ENCODE data around the gene TMC7.

Gene TMC7

DNA sequence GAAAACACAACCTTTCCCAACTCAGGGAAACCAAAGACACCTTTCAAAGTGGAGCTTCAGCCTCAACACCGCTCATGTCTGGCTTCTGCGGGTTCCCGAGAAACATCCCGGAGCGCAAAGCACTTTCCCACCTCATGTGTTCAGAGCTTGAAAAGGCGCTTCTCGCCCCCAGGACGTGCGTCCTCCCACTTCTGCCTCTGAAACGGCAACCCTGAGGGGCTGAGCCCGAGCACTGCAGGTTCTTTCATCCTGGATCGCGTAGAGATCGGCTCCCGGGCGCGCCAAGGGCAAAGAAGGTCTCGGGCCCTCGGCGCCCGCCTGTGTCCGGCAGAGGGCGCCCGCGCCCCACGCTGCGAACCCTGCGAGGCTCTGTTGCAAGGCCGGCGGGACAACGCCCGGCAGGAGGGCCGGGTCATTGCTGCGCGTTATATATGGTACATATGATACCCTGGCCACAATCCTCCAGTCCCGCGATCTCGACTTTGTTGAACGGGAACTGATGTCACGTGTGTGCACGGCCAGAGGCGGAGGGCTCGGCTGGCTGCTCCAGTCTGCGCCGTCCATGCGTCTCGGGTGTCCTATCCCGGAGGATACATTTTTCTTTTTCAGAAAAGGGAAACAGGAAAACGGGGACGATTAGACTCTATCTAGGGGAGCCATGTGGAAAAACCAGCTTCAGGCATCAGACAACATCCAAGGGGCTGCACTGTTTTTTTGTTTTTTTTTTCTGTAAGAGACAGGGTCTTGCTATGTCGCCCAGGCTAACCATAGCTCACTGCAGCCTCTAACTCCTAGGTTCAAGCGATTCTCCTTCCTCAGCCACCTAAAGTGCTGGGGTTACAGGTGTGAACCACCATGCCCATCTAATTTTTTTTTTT lies 102.8 kb downstream of the TMC7 start:
- DNase-seq (ENCODE audit: extremely low read depth in 1 of 2, low read depth in 1 of 2), result peak; percentile 43 to 64

DNA sequence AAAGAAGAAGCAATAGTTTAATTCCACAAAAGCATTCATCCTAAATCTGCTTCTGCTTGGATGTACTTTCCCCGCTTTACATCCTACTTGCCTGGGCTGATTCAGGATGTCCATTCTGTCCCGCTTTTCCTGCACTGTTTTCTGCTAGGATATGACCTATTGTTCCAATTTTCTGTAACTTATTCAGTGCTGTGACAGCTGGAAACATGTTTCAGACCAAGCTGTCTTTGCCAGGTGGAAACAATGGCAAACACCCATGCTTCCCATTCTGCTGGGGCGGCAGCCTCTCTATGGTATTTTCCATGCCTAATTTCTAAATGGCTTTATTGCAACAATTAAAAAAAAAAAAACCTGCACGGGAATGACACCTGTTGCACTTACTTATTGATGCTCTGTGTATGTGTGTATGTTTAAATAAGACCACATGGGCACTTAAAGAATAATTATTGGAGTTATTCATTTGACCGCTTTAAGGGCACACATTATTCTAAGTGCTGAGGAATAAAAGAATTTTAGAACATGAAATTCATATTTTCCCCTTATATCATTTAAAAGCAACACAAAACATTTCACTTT lies 104.7 kb downstream of the TMC7 start:
- no peak for DNase-seq (ENCODE audit: extremely low read depth in 1 of 2, low read depth in 1 of 2)

DNA sequence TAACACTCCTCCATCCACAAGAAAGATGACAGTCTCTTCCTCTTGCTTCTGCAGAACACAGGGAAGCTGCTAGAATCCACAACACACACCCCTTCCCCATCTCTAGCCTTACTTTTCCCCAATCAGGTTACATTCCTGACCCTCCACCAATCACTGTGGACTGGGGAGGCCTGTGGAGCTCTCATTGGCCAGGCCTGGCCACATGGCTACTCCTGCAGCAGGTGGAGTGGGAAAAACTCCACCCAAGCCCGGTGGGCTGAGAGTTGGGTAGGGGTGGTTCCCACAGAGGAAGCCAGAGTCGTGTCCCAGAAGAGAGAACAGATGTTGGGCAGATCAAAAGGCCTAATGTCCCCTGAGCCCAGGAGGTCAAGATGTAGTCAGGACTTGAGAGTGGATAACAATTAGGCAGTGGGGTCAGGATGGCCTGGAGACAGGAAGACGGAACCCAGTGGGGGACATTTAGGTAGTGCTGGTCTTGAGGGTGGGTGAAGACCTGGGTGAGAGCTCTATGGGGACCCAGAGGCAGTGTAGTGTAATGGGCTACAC lies 105.7 kb downstream of the TMC7 start:
- no peak for DNase-seq (ENCODE audit: extremely low read depth in 1 of 2, low read depth in 1 of 2)

DNA sequence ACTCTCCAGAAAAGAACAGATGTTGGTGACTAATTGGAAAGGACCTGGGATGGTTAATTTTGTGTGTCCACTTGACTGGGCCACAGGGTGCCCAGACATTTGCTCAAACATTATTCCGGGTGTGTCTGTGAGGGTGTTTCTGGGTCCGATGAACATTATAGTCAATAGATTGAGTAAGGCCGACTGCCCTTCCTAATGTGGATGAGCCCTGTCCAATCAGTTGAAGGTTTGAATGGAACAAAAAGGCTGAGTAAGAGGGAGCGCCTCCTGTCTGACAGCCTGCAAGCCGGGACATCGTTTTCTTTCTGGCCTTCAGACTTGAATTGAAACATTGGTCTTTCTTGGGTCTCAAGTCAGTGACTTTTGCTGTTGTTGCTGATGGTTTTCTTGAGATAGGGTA lies 107.2 kb downstream of the TMC7 start:
- DNase-seq (ENCODE audit: extremely low read depth in 1 of 2, low read depth in 1 of 2), result no peak

DNA sequence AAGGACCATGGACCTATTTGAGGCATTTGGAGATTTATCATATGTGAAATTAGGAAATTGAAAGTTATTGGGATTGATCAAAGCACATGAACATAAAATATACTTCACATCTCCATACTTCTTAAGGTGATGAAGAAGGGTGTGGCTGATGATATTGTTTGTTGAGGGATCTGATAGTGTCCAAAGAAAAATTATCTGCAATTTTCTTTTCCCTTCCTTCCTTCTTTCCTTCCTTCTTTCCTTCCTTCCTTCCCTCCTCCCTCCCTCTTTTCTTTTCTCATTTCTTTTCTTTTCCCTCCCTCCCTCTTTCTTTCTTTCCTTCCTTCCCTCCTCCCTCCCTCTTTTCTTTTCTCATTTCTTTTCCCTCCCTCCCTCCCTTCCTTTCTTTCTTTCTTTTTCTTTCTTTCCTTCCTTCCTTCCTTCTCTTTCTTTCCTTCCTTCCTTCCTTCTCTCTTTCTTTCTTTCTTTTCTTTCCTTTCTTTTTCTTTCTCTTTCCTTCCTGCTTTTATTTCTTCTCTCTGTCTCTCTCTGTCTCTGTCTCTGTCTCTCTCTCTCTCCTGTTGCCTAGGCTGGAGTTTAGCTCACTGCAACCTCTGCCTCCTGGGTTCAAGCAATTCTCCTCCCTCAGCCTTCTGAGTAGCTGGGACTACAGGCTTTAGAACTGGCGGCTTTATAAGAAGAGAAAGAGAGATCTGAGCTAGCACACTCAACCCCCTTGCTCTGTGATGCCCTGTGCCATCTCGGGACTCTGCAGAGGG lies 109.1 kb downstream of the TMC7 start:
- DNase-seq (ENCODE audit: extremely low read depth in 1 of 2, low read depth in 1 of 2), result no peak

DNA sequence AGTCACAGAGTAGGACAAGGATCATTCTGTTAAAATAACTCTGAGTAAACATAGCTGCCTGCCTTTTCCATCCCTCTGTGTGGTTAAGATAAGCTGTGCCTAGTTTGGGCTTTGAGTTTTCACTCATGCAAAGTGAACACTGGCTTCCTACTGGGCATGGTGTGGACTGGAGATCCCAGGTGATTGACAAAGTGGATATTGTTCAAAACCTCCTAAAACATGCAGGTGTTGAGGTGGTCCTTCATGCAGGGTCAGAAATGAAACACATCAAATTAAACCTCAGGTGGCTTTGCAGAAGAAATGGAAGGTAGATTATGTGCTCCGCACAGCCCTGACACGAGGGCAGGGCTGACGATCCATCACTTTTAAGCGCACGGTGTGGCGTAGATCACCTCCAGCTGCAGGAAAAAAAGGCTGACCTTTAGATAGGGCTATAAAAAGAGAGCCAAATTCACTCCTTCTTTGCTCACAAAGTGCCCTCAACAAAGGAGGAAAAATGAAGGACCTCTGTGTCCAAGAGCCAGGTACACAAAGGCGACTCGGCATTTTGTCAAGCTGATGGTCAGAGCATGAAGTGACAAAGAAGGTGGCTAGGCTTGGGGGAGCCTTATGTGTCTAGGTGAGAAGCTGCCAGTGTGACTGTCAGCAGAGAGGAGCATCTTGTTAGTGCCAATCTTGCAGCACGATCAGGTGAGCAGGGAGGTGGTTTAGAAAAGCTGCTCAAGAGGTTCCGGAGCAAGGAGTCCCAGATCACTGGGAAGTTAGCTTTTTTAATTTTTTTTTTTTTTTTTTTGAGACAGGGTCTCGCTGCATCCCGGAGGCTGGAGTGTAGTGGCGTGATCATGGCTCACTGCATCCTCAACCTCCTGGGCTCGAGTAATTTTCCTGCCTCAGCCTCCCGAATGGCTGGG lies 110.2 kb downstream of the TMC7 start:
- no peak for DNase-seq (ENCODE audit: extremely low read depth in 1 of 2, low read depth in 1 of 2)

DNA sequence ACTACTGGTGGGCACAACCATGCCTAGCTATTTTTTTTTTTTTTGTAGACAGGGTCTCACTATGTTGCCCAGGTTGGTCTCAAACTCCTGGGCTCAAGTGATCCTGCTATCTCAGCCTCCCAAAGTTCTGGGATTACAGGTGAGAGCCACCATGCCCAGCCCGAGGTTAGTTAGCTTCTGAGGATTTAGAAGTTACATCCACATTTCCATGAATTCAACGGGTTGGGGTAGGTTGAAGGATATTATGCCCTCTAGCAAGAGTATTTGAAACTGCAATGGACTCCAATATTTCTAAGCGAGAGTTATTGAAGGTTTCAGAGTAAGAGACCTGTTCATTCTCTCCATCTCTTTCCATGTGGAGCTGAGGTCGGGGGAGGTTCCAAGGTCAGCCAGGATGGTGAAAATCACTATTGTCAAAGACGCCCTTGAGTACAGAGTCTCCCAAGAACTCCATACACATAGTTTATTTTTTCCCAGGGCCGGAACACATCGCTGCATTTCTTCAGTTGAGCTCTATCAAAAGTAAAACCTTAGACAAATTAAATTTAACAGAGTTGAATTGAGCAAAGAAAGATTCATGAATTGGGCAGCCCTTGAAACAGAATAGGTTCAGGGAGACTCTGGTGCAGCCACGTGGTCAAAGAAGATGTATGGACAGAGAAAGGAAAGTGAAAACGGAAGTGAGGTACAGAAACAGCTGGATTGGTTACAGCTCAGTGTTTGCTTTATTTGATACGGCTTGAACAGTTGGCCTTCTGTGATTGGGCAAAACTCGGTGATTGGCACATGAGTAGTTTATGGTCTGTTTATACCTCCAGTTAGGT lies 111.0 kb downstream of the TMC7 start:
- DNase-seq (ENCODE audit: extremely low read depth in 1 of 2, low read depth in 1 of 2), result no peak

DNA sequence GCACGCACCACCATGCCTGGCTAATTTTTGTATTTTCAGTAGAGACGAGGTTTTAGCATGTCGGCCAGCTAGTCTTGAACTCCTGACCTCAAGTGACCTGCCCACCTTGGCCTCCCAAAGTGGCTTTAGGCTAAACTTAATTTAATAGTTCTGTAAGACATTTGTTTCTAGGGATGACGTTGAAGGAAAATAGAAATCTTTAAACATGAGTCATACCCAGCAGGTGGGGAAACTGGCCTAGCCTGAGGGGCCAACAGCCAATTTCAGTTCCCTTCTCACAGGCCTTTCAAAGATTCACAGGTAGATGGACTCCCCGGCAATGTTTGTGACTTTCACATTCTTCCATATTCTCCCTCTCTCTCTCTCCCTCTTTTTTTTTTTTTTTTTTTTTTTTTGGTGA lies 111.9 kb downstream of the TMC7 start:
- no peak for DNase-seq (ENCODE audit: extremely low read depth in 1 of 2, low read depth in 1 of 2)

DNA sequence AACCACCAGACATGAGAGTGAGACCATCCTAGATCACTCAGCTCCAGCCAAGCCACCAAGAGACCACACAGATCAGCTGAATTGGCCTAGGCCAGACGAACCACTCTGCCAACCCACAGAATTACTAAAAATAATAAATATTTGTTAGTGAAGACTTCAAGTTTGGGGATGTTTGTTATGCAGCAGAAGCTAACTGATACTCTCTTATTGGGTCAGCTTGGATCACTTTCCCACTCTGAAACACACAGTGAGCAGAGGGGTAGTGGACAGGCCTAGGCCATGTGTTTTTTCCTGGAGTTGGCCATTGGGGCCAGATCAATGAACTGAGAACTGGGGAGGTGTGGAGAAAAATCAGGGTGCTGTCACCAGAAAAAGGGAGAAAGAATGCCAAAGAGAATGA lies 114.4 kb downstream of the TMC7 start:
- DNase-seq (ENCODE audit: extremely low read depth in 1 of 2, low read depth in 1 of 2), result no peak

DNA sequence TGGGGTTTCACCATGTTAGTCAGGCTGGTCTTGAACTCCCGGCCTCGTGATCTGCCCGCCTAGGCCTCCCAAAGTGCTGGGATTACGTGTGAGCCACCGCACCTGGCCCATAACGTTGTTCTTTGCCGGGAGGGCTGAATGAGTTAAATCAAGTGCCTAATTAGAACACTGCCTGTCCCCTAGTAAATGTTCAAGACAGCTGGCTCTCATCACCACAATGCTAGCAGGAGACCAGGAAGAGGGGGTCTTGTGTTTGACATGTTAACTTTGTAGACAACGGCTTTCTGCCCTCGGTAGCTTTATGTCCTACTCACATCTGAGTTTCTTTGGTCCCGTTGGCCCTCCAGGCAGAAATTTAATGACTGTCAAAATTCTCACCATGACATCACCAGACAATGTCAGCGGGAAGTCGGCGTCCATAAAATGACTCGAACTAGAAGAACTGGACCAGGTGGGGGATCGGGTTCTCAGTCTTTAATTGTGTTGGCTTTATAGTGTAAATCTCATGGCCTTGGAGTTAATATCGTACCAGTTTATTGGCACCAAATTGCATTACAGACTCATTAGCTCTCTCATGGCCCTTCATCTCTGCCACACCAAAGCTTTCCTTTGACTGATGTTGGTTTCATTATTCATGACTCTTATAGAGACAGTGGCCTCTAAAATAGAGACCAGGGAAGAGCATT lies 118.6 kb downstream of the TMC7 start:
- no peak for DNase-seq (ENCODE audit: extremely low read depth in 1 of 2, low read depth in 1 of 2)

DNA sequence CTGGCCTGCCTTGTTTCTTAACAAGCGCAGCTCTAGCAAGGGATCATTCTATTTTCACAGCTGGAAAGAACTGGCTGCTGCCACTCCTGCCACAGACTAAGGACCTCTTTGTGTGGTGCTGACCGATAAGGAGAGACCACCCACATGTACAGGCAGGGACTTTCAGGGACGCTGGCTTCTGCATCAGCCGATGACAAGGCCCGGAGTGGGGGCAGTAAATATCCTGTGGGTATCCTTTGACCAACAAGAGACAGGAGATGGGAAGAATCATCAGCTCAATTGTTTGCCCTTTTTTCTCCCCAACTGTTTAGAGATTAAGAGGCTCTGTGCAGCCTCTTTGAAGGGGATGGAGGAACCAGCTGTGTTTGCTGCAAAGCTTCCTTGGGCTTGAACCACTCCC lies 120.9 kb downstream of the TMC7 start:
- DNase-seq (ENCODE audit: extremely low read depth in 1 of 2, low read depth in 1 of 2), result no peak

DNA sequence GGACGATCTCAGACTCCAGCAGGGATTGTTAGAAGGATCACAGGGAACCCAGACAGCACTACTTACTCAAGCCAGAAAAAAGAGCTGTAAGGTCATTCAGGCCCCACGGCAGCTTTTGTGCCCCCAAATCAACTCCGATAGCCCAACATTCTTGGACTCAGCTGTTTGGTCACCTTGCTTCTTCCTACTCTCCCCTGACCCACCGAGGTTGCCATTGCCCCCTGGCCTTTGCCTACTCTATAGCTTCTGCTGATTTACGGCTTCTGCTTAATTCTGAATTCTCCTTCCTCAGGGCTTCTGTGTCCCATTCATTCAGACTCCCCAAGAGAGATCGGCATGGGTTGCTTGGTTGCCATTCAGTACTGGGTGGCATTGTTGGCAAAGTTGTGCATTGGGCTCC lies 121.4 kb downstream of the TMC7 start:
- no peak for DNase-seq (ENCODE audit: extremely low read depth in 1 of 2, low read depth in 1 of 2)

DNA sequence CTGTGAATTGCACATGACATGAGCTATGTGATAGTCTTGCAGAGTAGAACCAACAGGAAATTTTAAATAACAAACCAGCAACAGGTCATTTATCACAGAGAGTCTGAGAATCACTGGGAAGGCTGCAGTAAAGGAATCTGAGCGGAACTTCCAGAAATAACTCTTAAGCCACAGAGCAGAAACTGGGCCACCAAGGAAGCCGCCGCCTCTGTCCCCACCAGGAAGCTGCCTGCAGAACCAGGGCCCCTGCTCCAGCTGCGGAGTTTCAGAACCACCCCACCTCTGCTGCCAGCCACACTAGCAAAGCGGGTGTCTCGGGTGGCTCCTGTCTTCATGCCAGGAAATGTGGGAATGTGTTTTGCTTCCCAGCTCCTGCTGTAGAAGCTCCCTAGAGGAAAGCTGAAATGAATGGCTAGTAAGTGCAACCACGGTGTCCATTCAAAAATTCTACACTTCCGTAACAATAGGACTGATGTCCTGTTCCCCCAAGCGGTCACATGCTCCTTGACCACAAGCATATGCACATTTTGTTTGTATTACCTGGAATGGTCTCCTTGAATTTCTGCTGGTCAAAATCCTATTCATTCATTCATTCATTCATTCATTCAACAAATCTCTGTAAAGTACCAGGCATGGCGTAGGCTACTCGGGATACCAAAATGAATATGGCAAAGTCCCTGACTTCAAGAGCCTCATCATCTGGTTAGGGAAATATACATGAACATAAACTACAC lies 122.3 kb downstream of the TMC7 start:
- no peak for DNase-seq (ENCODE audit: extremely low read depth in 1 of 2, low read depth in 1 of 2)

DNA sequence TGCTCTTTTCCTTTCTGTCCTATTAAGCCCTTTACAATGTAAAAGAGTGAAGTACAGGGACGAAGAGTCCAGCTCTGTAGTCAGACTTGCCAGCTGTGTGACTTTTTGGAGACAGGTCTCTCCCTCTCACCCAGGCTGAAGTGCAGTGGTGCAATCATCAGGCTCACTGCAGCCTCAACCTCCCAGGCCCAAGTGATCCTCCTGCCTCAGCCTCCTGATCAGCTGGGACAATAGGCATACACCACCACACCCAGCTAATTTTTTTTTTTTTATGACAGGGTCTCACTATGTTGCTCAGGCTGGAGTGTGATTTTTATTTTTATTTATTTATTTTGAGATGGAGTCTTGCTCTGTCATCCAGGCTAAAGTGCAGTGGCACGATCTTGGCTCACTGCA lies 122.9 kb downstream of the TMC7 start:
- no peak for DNase-seq (ENCODE audit: extremely low read depth in 1 of 2, low read depth in 1 of 2)

DNA sequence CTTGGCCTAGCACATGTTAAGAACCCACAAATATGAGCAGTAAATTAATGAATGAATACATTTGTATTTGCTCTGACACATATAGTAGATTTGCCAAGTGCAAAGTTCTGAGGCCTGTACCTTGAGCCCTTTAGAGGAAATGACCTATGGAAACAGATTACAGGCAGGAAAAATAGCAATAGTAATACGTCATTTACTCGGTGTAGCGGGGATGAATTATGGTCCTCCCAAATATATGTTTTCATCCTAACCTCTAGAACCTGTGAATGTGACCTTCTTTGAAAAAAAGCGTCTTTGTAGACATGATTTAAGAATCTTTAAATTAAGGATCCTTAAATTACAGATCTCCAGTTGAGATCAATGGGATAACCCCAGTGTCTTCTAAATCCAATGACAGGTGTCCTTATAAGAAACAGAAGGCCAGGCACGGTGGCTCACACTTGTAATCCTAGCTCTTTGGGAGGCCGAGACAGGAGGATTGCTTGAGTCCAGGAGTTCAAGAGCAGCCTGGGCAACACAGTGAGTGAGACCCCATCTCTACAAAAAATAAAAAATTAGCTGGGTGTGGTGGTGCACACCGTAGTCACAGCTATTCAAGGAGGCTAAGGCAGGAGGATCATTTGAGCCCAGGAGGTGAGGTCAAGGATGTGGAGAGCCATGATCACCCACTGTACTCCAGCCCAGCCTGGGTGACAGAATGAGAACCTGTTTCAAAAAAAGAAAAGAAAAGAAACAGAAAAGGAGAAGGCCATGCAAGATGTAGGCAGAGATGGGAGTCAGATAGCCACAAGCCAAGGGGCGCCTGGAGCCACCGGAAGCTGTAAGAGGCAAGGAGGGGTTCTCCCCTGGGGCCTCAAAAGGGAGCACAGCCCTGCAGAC lies 124.9 kb downstream of the TMC7 start:
- no peak for DNase-seq (ENCODE audit: extremely low read depth in 1 of 2, low read depth in 1 of 2)

DNA sequence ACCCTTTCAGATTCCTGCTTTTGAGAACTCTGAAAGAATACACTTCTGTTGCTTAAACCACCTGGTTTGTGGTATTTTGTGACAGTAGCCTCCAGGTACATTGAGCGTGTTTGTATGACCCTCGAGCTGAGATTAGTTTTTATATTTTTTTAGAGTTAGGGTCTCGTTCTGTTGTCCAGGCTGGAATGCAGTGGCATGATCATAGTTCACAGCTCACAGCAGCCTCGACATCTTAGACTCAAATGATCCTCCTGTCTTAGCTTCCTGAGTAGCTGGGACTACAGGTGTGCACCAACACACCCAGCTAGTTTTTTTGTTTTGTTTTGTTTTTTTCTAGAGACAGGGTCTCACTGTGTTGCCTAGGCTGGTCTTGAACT lies 125.5 kb downstream of the TMC7 start:
- DNase-seq (ENCODE audit: extremely low read depth in 1 of 2, low read depth in 1 of 2), result no peak

DNA sequence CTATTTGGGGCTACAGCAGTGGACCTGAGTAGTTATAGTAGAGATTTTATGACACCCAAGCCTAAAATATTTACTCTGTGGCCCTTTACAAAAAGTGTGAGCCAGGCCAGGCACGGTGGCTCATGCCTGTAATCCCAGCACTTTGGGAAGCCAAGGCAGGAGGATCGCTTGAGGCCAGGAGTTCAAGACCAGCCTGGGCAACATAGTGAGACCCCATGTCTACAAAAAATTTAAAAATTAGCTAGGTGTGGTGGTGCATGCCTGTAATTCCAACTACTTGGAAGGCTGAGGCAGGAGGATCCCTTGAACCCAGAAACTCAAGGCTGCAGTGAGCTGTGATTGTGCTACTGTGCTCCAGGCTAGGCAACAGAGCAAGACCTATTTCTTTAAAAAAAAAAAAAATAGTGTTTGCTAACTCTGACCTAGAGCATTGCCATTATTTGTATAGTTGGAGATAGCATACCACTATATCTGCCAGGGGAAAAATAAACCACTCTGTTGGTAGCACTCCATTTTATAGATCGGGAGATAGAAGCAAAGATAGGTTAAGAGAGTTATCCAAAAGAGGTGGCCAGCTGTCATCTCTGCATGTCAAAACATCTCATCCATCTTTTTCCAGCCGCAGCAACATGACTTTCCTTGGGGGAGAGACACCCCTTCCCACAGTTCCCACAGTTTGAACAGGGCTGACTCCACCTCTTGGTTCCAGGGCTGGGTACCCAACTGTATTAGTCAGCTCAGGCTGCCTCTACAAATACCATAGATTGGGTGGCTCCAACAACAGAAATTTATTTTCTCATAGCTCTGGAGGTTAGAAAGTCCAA lies 127.0 kb downstream of the TMC7 start:
- DNase-seq (ENCODE audit: extremely low read depth in 1 of 2, low read depth in 1 of 2), result no peak
